ENCODE results near the gene LTBP1. TPM values are rescaled to one million over a fixed set of nuclear protein-coding genes. Genes with fewer than 3 reads are reported as not detected.

The LTBP1 gene
- total RNA-seq, 4 donors from 2014 or later = 15.8 to 56.7 (median 28.3) TPM

DNA sequence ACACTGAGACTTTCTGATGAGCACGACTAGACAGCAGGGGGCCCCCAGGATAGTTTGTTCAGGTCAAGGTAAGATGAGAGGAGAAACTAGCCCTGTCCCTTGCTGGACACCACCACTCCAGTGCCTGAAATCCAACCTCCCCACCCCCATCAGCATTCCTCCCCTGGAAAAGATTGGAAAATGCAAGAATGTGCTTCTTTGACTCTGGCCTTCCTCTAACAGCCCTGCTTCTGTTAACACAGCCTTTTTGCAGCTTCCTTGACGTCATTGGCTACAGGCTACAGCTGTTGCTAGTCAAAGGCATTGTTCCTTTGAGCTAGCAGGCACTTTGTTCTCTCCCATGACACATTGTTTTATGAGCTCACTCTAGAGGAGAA lies 20.1 kb upstream of the LTBP1 start:
- in situ Hi-C loops (cut with MboI; ENCODE audit: low pct_ligation_motif_present in 1 of 4, low pct_unique_long_range_greater_than_20kb in 1 of 4, low sequenced_read_pairs in 3 of 4) = no loop called here
- no peak for DNase-seq
- H3K27ac ChIP-seq = no peak overlapping the region
- no peaks in the 10 kb centered on the region for H3K9me3 ChIP-seq
- TF ChIP-seq POLR2A (IDR thresholded peaks at IDR 0.05) = no peak
- no peak for TF ChIP-seq POLR2AphosphoS5 (IDR thresholded peaks at IDR 0.05)
- TF ChIP-seq EP300 (IDR thresholded peaks at IDR 0.05; ENCODE audit: low read depth) = no peak
- no peak for TF ChIP-seq CTCF (IDR thresholded peaks at IDR 0.05)
- no peaks in the 10 kb centered on the region for H3K27me3 ChIP-seq
- H3K4me1 ChIP-seq = no peaks in the 10 kb centered on the region
- H3K36me3 ChIP-seq = no peaks in the 10 kb centered on the region
- intact Hi-C loops (cut with DNase I; ENCODE audit: low total_unique reads) = no loop called here
- no peak overlapping the region for H3K4me3 ChIP-seq
- 40 to 46% methylated on average over 1 to 2 of the region's 2 CpGs for WGBS, 2 donors (ENCODE audit: low coverage in 1 of 2)

GRCh38 chr2:32930436-32930835 lies 16.3 kb upstream of the LTBP1 start:
- WGBS, 2 donors (ENCODE audit: low coverage in 1 of 2) = 70 to 71% methylated on average over 5 of the region's 5 CpGs
- Histone ChIP-seq H3K4me1 (no peaks in the 10 kb centered on the region), H3K4me3 (no peak overlapping the region), H3K27ac (no peak overlapping the region), H3K36me3 (no peaks in the 10 kb centered on the region), H3K27me3 (no peaks in the 10 kb centered on the region), H3K9me3 (no peaks in the 10 kb centered on the region)
- in situ Hi-C loops (cut with MboI; ENCODE audit: low pct_ligation_motif_present in 1 of 4, low pct_unique_long_range_greater_than_20kb in 1 of 4, low sequenced_read_pairs in 3 of 4) (no loop called here), intact Hi-C loops (cut with DNase I; ENCODE audit: low total_unique reads) (no loop called here)
- no peak for TF ChIP-seq EP300 (IDR thresholded peaks at IDR 0.05; ENCODE audit: low read depth)
- TF ChIP-seq POLR2A (IDR thresholded peaks at IDR 0.05) = no peak
- TF ChIP-seq POLR2AphosphoS5 (IDR thresholded peaks at IDR 0.05) = no peak
- TF ChIP-seq CTCF (IDR thresholded peaks at IDR 0.05) = no peak
- DNase-seq = no peak

- Histone ChIP-seq H3K36me3 (no peaks in the 10 kb centered on the region), H3K4me1 (no peaks in the 10 kb centered on the region), H3K9me3 (no peaks in the 10 kb centered on the region), H3K4me3 (no peak overlapping the region), H3K27me3 (no peaks in the 10 kb centered on the region), H3K27ac (no peak overlapping the region)
- TF ChIP-seq POLR2AphosphoS5 (IDR thresholded peaks at IDR 0.05) (no peak), CTCF (IDR thresholded peaks at IDR 0.05) (no peak), EP300 (IDR thresholded peaks at IDR 0.05; ENCODE audit: low read depth) (no peak), POLR2A (IDR thresholded peaks at IDR 0.05) (no peak)
- WGBS, 2 donors (ENCODE audit: low coverage in 1 of 2) = 39 to 57% methylated on average over 1 to 2 of the region's 2 CpGs
- in situ Hi-C loops (cut with MboI; ENCODE audit: low pct_ligation_motif_present in 1 of 4, low pct_unique_long_range_greater_than_20kb in 1 of 4, low sequenced_read_pairs in 3 of 4) (no loop called here), intact Hi-C loops (cut with DNase I; ENCODE audit: low total_unique reads) (no loop called here)
- DNase-seq = no peak
These were observed 15.2 kb upstream of the LTBP1 start for GRCh38 chr2:32931519-32931918.

GRCh38 chr2:32931945-32932709 lies 14.6 kb upstream of the LTBP1 start:
- 72 to 84% methylated on average over 8 to 12 of the region's 12 CpGs for WGBS, 2 donors (ENCODE audit: low coverage in 1 of 2)
- Histone ChIP-seq H3K27ac (no peak overlapping the region), H3K27me3 (no peaks in the 10 kb centered on the region), H3K4me3 (no peak overlapping the region), H3K9me3 (no peaks in the 10 kb centered on the region), H3K36me3 (no peaks in the 10 kb centered on the region), H3K4me1 (no peaks in the 10 kb centered on the region)
- TF ChIP-seq CTCF (IDR thresholded peaks at IDR 0.05) (no peak), POLR2A (IDR thresholded peaks at IDR 0.05) (no peak), POLR2AphosphoS5 (IDR thresholded peaks at IDR 0.05) (no peak), EP300 (IDR thresholded peaks at IDR 0.05; ENCODE audit: low read depth) (no peak)
- in situ Hi-C loops (cut with MboI; ENCODE audit: low pct_ligation_motif_present in 1 of 4, low pct_unique_long_range_greater_than_20kb in 1 of 4, low sequenced_read_pairs in 3 of 4) (no loop called here), intact Hi-C loops (cut with DNase I; ENCODE audit: low total_unique reads) (no loop called here)
- no peak for DNase-seq

Data from transverse colon (tissue), 4 donors.